GM19455 (cell line): ENCODE data around the gene PCSK4.
"Not testable (repeated sequence)": the region's sequence is repeated elsewhere in the genome, so short reads cannot be mapped to it uniquely, and the experiment has no call there.

ENCODE experiments used
- ATAC-seq: cut with Tn5 transposase; IDR thresholded peaks from one replicate; pipeline ENCODE4 v1.9.1; 2021; ENCODE audit not compliant: unreplicated experiment

The PCSK4 gene

GRCh38 chr19:1522838-1523237 lies 32.7 kb upstream of the PCSK4 start:
- ATAC-seq, result no peak

GRCh38 chr19:1522061-1522460 lies 31.9 kb upstream of the PCSK4 start:
- no peak for ATAC-seq

- ATAC-seq, result no peak
Observed at GRCh38 chr19:1521636-1522035, 31.5 kb upstream of the PCSK4 start.

- no peak for ATAC-seq
Observed at GRCh38 chr19:1520203-1520780, 30.1 kb upstream of the PCSK4 start.

- not testable (repeated sequence) for ATAC-seq
Observed at GRCh38 chr19:1519802-1520201, 29.7 kb upstream of the PCSK4 start.

- no peak for ATAC-seq
Observed at GRCh38 chr19:1518471-1518870, 28.3 kb upstream of the PCSK4 start.

- no peak for ATAC-seq
Observed at GRCh38 chr19:1516395-1516753, 26.2 kb upstream of the PCSK4 start.

GRCh38 chr19:1514986-1515721 lies 25.0 kb upstream of the PCSK4 start:
- no peak for ATAC-seq

GRCh38 chr19:1514295-1514661 lies 24.1 kb upstream of the PCSK4 start:
- ATAC-seq, result no peak

GRCh38 chr19:1513499-1514294 lies 23.5 kb upstream of the PCSK4 start:
- ATAC-seq, result no peak

GRCh38 chr19:1512671-1513498 lies 22.7 kb upstream of the PCSK4 start, which contains the start of gene ADAMTSL5:
ADAMTSL5 (minus strand) TSS chr19:1513019; CDS start chr19:1510943, 2,076 bp downstream.
- ATAC-seq, result no peak

- no peak for ATAC-seq
Observed at GRCh38 chr19:1511318-1512317, 21.5 kb upstream of the PCSK4 start.

GRCh38 chr19:1510807-1511206 lies 20.7 kb upstream of the PCSK4 start:
- no peak for ATAC-seq

- no peak for ATAC-seq
Observed at GRCh38 chr19:1510442-1510806, 20.3 kb upstream of the PCSK4 start.

GRCh38 chr19:1509602-1510441 lies 19.7 kb upstream of the PCSK4 start:
- ATAC-seq, result no peak

- no peak for ATAC-seq
Observed at GRCh38 chr19:1508507-1508856, 18.3 kb upstream of the PCSK4 start.

GRCh38 chr19:1507763-1508506 lies 17.8 kb upstream of the PCSK4 start:
- no peak for ATAC-seq

GRCh38 chr19:1507192-1507660 lies 17.1 kb upstream of the PCSK4 start:
- ATAC-seq, result no peak
